HG02981 (cell line): ENCODE measurements around the gene NPSR1.

Experiments
- ATAC-seq: cut with Tn5 transposase; IDR thresholded peaks from one replicate; pipeline ENCODE4 v1.9.1; 2021; ENCODE audit warnings: mild to moderate bottlenecking, moderate library complexity; ENCODE audit not compliant: unreplicated experiment

NPSR1 gene

GRCh38 chr7:34719636-34720035 is 61.6 kb downstream of the NPSR1 start:
- ATAC-seq, result no peak

GRCh38 chr7:34720289-34720688 is 62.3 kb downstream of the NPSR1 start:
- ATAC-seq, result no peak

GRCh38 chr7:34723338-34723737 is 65.3 kb downstream of the NPSR1 start:
- ATAC-seq, result no peak

- no peak for ATAC-seq
Measured at GRCh38 chr7:34723866-34724490, 66.0 kb downstream of the NPSR1 start.

- no peak for ATAC-seq
Measured at GRCh38 chr7:34726221-34726620, 68.2 kb downstream of the NPSR1 start.

GRCh38 chr7:34727464-34727995 is 69.5 kb downstream of the NPSR1 start:
- ATAC-seq, result peak; percentile 65

- ATAC-seq, result no peak
Measured at GRCh38 chr7:34728156-34728555, 70.1 kb downstream of the NPSR1 start.

- ATAC-seq, result peak; percentile 36
Measured at GRCh38 chr7:34734771-34735170, 76.8 kb downstream of the NPSR1 start.

- ATAC-seq, result no peak
Measured at GRCh38 chr7:34735526-34735925, 77.5 kb downstream of the NPSR1 start.

- ATAC-seq, result no peak
Measured at GRCh38 chr7:34739651-34740300, 81.8 kb downstream of the NPSR1 start.

GRCh38 chr7:34740840-34741239 is 82.8 kb downstream of the NPSR1 start:
- ATAC-seq, result no peak

- no peak for ATAC-seq
Measured at GRCh38 chr7:34747176-34747781, 89.3 kb downstream of the NPSR1 start.

- no peak for ATAC-seq
Measured at GRCh38 chr7:34747867-34748727, 90.1 kb downstream of the NPSR1 start.

GRCh38 chr7:34748728-34749089 is 90.7 kb downstream of the NPSR1 start:
- no peak for ATAC-seq

- ATAC-seq, result no peak
Measured at GRCh38 chr7:34749446-34749845, 91.4 kb downstream of the NPSR1 start.

- no peak for ATAC-seq
Measured at GRCh38 chr7:34750209-34750608, 92.2 kb downstream of the NPSR1 start.

GRCh38 chr7:34750636-34751035 is 92.6 kb downstream of the NPSR1 start:
- no peak for ATAC-seq

GRCh38 chr7:34751725-34752643 is 94.0 kb downstream of the NPSR1 start:
- ATAC-seq, result no peak

- no peak for ATAC-seq
Measured at GRCh38 chr7:34752929-34753328, 94.9 kb downstream of the NPSR1 start.

GRCh38 chr7:34755008-34755407 is 97.0 kb downstream of the NPSR1 start:
- peak; percentile 43 for ATAC-seq
